H9 (cell line): ENCODE measurements around the gene SEMA5A. TPM values are rescaled to one million over a fixed set of nuclear protein-coding genes. Genes with fewer than 3 reads are reported as not detected.

Source experiments
- DNase-seq: peaks from one replicate; pipeline ENCODE4 v3.0.0-alpha.2; 2017
- H2AFZ ChIP-seq: one replicate; pipeline ENCODE4 v1.6.1; 2013; ENCODE audit warnings: mild to moderate bottlenecking, low read length, control low read depth, moderate library complexity
- H2AK5ac ChIP-seq: 2 replicates; pipeline ENCODE4 v1.6.1; 2013; ENCODE audit warnings: low read length, control low read depth, mixed read lengths; ENCODE audit not compliant: insufficient read length
- H2BK120ac ChIP-seq: one replicate; pipeline ENCODE4 v1.6.1; 2013; ENCODE audit warnings: low read depth, mild to moderate bottlenecking, low read length, control low read depth, inconsistent platforms; ENCODE audit not compliant: poor library complexity, severe bottlenecking
- H2BK12ac ChIP-seq: 2 replicates; pipeline ENCODE4 v1.6.1; 2013; ENCODE audit warnings: low read length, control low read depth, mixed read lengths, low read depth; ENCODE audit not compliant: insufficient read length
- H2BK15ac ChIP-seq: 2 replicates; pipeline ENCODE4 v1.6.1; 2013; ENCODE audit warnings: low read depth, low read length, control low read depth
- H2BK20ac ChIP-seq: one replicate; pipeline ENCODE4 v1.6.1; 2013; ENCODE audit warnings: low read depth, mild to moderate bottlenecking, low read length, control low read depth, inconsistent platforms; ENCODE audit not compliant: poor library complexity, severe bottlenecking
- H2BK5ac ChIP-seq: 2 replicates; pipeline ENCODE4 v1.6.1; 2013; ENCODE audit warnings: low read length, control low read depth, mixed read lengths; ENCODE audit not compliant: insufficient read length
- H3K14ac ChIP-seq: 2 replicates; pipeline ENCODE4 v1.6.1; 2013; ENCODE audit warnings: low read length, control low read depth; ENCODE audit not compliant: insufficient read depth
- H3K18ac ChIP-seq: 2 replicates; pipeline ENCODE4 v1.6.1; 2013; ENCODE audit warnings: low read depth, mild to moderate bottlenecking, mixed read lengths, low read length, control low read depth; ENCODE audit not compliant: insufficient read length
- H3K23ac ChIP-seq: 2 replicates; pipeline ENCODE4 v1.6.1; 2013; ENCODE audit warnings: low read length, control low read depth, mixed read lengths, low read depth; ENCODE audit not compliant: insufficient read length
- H3K23me2 ChIP-seq: 2 replicates; pipeline ENCODE4 v1.6.1; 2013; ENCODE audit warnings: low read depth, mild to moderate bottlenecking, mixed read lengths, low read length, control low read depth; ENCODE audit not compliant: insufficient read length, poor library complexity, severe bottlenecking
- H3K27ac ChIP-seq: 2 replicates; pipeline ENCODE4 v1.5.1; 2013; ENCODE audit warnings: low read length, control low read depth, mixed read lengths, low read depth; ENCODE audit not compliant: insufficient read length
- H3K27me3 ChIP-seq: 2 replicates; pipeline ENCODE4 v1.6.1; 2013; ENCODE audit warnings: low read length, control low read depth, inconsistent platforms; ENCODE audit not compliant: insufficient read depth
- H3K4ac ChIP-seq: 2 replicates; pipeline ENCODE4 v1.6.1; 2013; ENCODE audit warnings: low read depth, mild to moderate bottlenecking, control low read depth, inconsistent platforms, low read length, moderate library complexity
- H3K4me1 ChIP-seq: 2 replicates; pipeline ENCODE4 v1.6.1; 2013; ENCODE audit warnings: low read length, control low read depth, inconsistent platforms; ENCODE audit not compliant: insufficient read depth
- H3K4me2 ChIP-seq: 2 replicates; pipeline ENCODE4 v1.6.1; 2013; ENCODE audit warnings: low read length, control low read depth, mixed read lengths; ENCODE audit not compliant: insufficient read length, insufficient read depth
- H3K56ac ChIP-seq: 2 replicates; pipeline ENCODE4 v1.6.1; 2013; ENCODE audit warnings: low read depth, mild to moderate bottlenecking, mixed read lengths, low read length, control low read depth; ENCODE audit not compliant: insufficient read length
- H3K79me1 ChIP-seq: 2 replicates; pipeline ENCODE4 v1.6.1; 2013; ENCODE audit warnings: low read depth, mild to moderate bottlenecking, moderate library complexity, low read length, control low read depth, inconsistent platforms; ENCODE audit not compliant: insufficient read depth, poor library complexity, severe bottlenecking
- H3K79me2 ChIP-seq: 2 replicates; pipeline ENCODE4 v1.6.1; 2013; ENCODE audit warnings: low read length, control low read depth, inconsistent platforms; ENCODE audit not compliant: insufficient read depth
- H3K9ac ChIP-seq: 2 replicates; pipeline ENCODE4 v1.6.1; 2013; ENCODE audit warnings: low read length, control low read depth, mixed read lengths; ENCODE audit not compliant: insufficient read length; ENCODE audit errors: extremely low read depth
- H3K9me3 ChIP-seq: one replicate; pipeline ENCODE4 v1.6.1; 2013; ENCODE audit warnings: low read depth, low read length, inconsistent platforms; ENCODE audit not compliant: control insufficient read depth
- H3T11ph ChIP-seq: one replicate; pipeline ENCODE4 v1.6.1; 2013; ENCODE audit warnings: mild to moderate bottlenecking, low read length, control low read depth, inconsistent platforms
- H4K20me1 ChIP-seq: one replicate; pipeline ENCODE4 v1.6.1; 2013; ENCODE audit not compliant: control insufficient read depth, insufficient read length, insufficient read depth
- H4K5ac ChIP-seq: 2 replicates; pipeline ENCODE4 v1.6.1; 2013; ENCODE audit warnings: low read depth, mild to moderate bottlenecking, mixed read lengths, low read length, control low read depth; ENCODE audit not compliant: insufficient read length
- H4K8ac ChIP-seq: replicated peaks from 2 replicates; pipeline ENCODE4 v1.6.1; 2013; ENCODE audit warnings: low read length, control low read depth, mixed read lengths, low read depth; ENCODE audit not compliant: insufficient read length
- H4K91ac ChIP-seq: 2 replicates; pipeline ENCODE4 v1.6.1; 2013; ENCODE audit warnings: low read depth, mild to moderate bottlenecking, moderate library complexity, mixed read lengths, low read length, control low read depth; ENCODE audit not compliant: insufficient read length
- H3K27ac Mint-ChIP-seq, 3 experiments: 2 replicates in 2 of 3; 3 replicates in 1 of 3; pipeline ENCODE4 v1.8.0; 2020 to 2021; ENCODE audit warnings: mixed read lengths in 3 of 3, mild to moderate bottlenecking in 1 of 3, moderate library complexity in 1 of 3
- H3K27me3 Mint-ChIP-seq: 2 replicates; pipeline ENCODE4 v1.8.0; 2021; ENCODE audit warnings: low read depth, mild to moderate bottlenecking, moderate library complexity, mixed read lengths
- H3K36me3 Mint-ChIP-seq, 3 experiments: 2 replicates in 2 of 3; 3 replicates in 1 of 3; pipeline ENCODE4 v1.8.0; 2020 to 2021; ENCODE audit warnings: low read depth in 3 of 3, mixed read lengths in 3 of 3; ENCODE audit not compliant: insufficient read depth in 1 of 3
- H3K4me1 Mint-ChIP-seq, 2 experiments: 2 replicates each; pipeline ENCODE4 v1.8.0; 2020; ENCODE audit warnings: mixed read lengths in 2 of 2
- H3K4me3 Mint-ChIP-seq, 2 experiments: 2 replicates in 1 of 2; 3 replicates in 1 of 2; pipeline ENCODE4 v1.8.0; 2020 to 2021; ENCODE audit warnings: mild to moderate bottlenecking in 2 of 2, mixed read lengths in 2 of 2, moderate library complexity in 1 of 2
- H3K9me3 Mint-ChIP-seq, 2 experiments: 2 replicates in 1 of 2; 3 replicates in 1 of 2; pipeline ENCODE4 v1.8.0; 2020; ENCODE audit warnings: mild to moderate bottlenecking in 2 of 2, mixed read lengths in 2 of 2, moderate library complexity in 1 of 2
- WGBS: extraction: QIAGEN DNeasy Blood & Tissue Kit; methylation state at CpG from one replicate; pipeline ENCODE4 v1.1.7; 2013; ENCODE audit warnings: missing lambda C conversion rate, low lambda C conversion rate, mixed read lengths; ENCODE audit not compliant: insufficient read length; ENCODE audit errors: extremely low coverage; 5-methylcytosine and 5-hydroxymethylcytosine counted together
- total RNA-seq: library from RNA; stranded (reverse); gene quantifications from 2 replicates; pipeline ENCODE4 v1.2.1, GENCODE V29; 2021
- TF ChIP-seq, protein P1 (sequence below): fragments of 200-600 bp; sonication (generic); conservative IDR thresholded peaks from 3 replicates; pipeline ENCODE4 v1.8.0; 2021; ENCODE audit warnings: antibody characterized with exemption, mild to moderate bottlenecking

The SEMA5A gene
- total RNA-seq, 1 experiment from 2014 or later, result 4.3 TPM

GRCh38 chr5:9559965-9560364 lies 14.1 kb upstream of the SEMA5A start:
- Histone ChIP-seq H3K56ac (no peak overlapping the region), H3K18ac (no peak overlapping the region), H2BK15ac (no peak overlapping the region), H3K79me2 (no peaks in the 10 kb centered on the region), H2BK5ac (no peak overlapping the region), H3K4me2 (no peak overlapping the region), H3K4ac (no peak overlapping the region), H2AK5ac (no peak overlapping the region), H3K14ac (no peak overlapping the region), H3K79me1 (no peaks in the 10 kb centered on the region), H3K9me3 (no peaks in the 10 kb centered on the region), H3K27ac (no peak overlapping the region), H2BK20ac (no peak overlapping the region), H3K23ac (no peak overlapping the region), H4K5ac (no peak overlapping the region), H3T11ph (no peak overlapping the region), H4K8ac (no peak overlapping the region), H3K9ac (no peak overlapping the region), H2BK120ac (no peak overlapping the region), H4K91ac (no peak overlapping the region), H3K4me1 (peaks cover 2% of the 10 kb centered on the region; the same call in 1 of the 2 replicates), H3K23me2 (no peaks in the 10 kb centered on the region), H3K27me3 (no peaks in the 10 kb centered on the region), H2AFZ (no peak overlapping the region), H2BK12ac (no peak overlapping the region), H4K20me1 (no peaks in the 10 kb centered on the region)
- Mint-ChIP-seq H3K4me3 (no peak overlapping the region), H3K27me3 (no peaks in the 10 kb centered on the region), H3K9me3 (no peaks in the 10 kb centered on the region), H3K36me3 (no peaks in the 10 kb centered on the region), H3K27ac (no peak overlapping the region), H3K4me1 (peaks cover 14 to 15% of the 10 kb centered on the region in 2 experiments)
- TF ChIP-seq, protein P1, sequence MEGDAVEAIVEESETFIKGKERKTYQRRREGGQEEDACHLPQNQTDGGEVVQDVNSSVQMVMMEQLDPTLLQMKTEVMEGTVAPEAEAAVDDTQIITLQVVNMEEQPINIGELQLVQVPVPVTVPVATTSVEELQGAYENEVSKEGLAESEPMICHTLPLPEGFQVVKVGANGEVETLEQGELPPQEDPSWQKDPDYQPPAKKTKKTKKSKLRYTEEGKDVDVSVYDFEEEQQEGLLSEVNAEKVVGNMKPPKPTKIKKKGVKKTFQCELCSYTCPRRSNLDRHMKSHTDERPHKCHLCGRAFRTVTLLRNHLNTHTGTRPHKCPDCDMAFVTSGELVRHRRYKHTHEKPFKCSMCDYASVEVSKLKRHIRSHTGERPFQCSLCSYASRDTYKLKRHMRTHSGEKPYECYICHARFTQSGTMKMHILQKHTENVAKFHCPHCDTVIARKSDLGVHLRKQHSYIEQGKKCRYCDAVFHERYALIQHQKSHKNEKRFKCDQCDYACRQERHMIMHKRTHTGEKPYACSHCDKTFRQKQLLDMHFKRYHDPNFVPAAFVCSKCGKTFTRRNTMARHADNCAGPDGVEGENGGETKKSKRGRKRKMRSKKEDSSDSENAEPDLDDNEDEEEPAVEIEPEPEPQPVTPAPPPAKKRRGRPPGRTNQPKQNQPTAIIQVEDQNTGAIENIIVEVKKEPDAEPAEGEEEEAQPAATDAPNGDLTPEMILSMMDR, result no peak
- no CpG with 5 or more reads among the region's 3 CpGs for WGBS
- no peak for DNase-seq
